WTC11 (cell line): ENCODE measurements around the gene WAC. TPM values are rescaled to one million over a fixed set of nuclear protein-coding genes. Genes with fewer than 3 reads are reported as not detected.
"Not testable (repeated sequence)": the region's sequence is repeated elsewhere in the genome, so short reads cannot be mapped to it uniquely, and the experiment has no call there.

Experiments
- ATAC-seq: fragments of 200-7000 bp; cut with Tn5 transposase; 2 replicates; pipeline ENCODE4 v1.10.0; 2021; ENCODE audit warnings: mild to moderate bottlenecking, moderate library complexity
- CTCF ChIA-PET: fragments of 300-600 bp; sonication (Branson Sonifier 250); formaldehyde crosslinking; loops from one replicate; lab custom pipeline; 2021; ENCODE audit warnings: antibody characterized with exemption; lab: Charles Lee
- POLR2A ChIA-PET: fragments of 350-600 bp; sonication (Branson Sonifier 250); formaldehyde crosslinking; loops from one replicate; lab custom pipeline; 2021; ENCODE audit warnings: antibody characterized with exemption; lab: Charles Lee
- DNase-seq: peaks from one replicate; pipeline ENCODE4 v3.0.0; 2021; ENCODE audit warnings: low spot score
- H3K27ac Mint-ChIP-seq: 2 replicates; pipeline ENCODE4 v1.8.0; 2021; ENCODE audit warnings: mixed read lengths
- H3K27me3 Mint-ChIP-seq: 2 replicates; pipeline ENCODE4 v1.8.0; 2021; ENCODE audit warnings: low read depth, mild to moderate bottlenecking, moderate library complexity, mixed read lengths
- H3K36me3 Mint-ChIP-seq: 2 replicates; pipeline ENCODE4 v1.8.0; 2021; ENCODE audit warnings: mixed read lengths
- H3K4me1 Mint-ChIP-seq: 2 replicates; pipeline ENCODE4 v1.8.0; 2022; ENCODE audit warnings: mixed read lengths
- H3K4me3 Mint-ChIP-seq: 2 replicates; pipeline ENCODE4 v1.8.0; 2021; ENCODE audit warnings: mild to moderate bottlenecking, moderate library complexity, mixed read lengths
- H3K9me3 Mint-ChIP-seq: 2 replicates; pipeline ENCODE4 v1.8.0; 2021; ENCODE audit warnings: mixed read lengths
- AR ChIP-seq: fragments of 250-450 bp; sonication (Bioruptor Pico); IDR thresholded peaks from 2 replicates; pipeline ENCODE4 v1.9.0; 2021; ENCODE audit warnings: mild to moderate bottlenecking
- CBFB ChIP-seq: sonication (generic); formaldehyde crosslinking; IDR thresholded peaks from 2 replicates; pipeline ENCODE4 v1.8.1; 2022; ENCODE audit warnings: mild to moderate bottlenecking, low read depth, missing genetic modification reagents
- ELF4 ChIP-seq: sonication (generic); formaldehyde crosslinking; IDR thresholded peaks from 2 replicates; pipeline ENCODE4 v1.8.1; 2022; ENCODE audit warnings: low read depth, mild to moderate bottlenecking, moderate library complexity, missing genetic modification reagents
- JAZF1 ChIP-seq: fragments of 250-450 bp; sonication (Bioruptor Pico); IDR thresholded peaks from 2 replicates; pipeline ENCODE4 v1.9.0; 2021; ENCODE audit warnings: moderate library complexity, mild to moderate bottlenecking, inconsistent platforms
- JUN ChIP-seq: sonication (generic); formaldehyde crosslinking; IDR thresholded peaks from 2 replicates; pipeline ENCODE4 v1.8.0; 2023; ENCODE audit warnings: mild to moderate bottlenecking, missing genetic modification reagents
- KAT7 ChIP-seq: sonication (generic); formaldehyde crosslinking; IDR thresholded peaks from 2 replicates; pipeline ENCODE4 v1.8.1; 2023; ENCODE audit warnings: missing genetic modification reagents, mild to moderate bottlenecking, borderline replicate concordance
- MXD4 ChIP-seq: fragments of 250-450 bp; sonication (Bioruptor Pico); IDR thresholded peaks from 2 replicates; pipeline ENCODE4 v1.8.0; 2021; ENCODE audit warnings: mild to moderate bottlenecking, moderate library complexity, borderline replicate concordance
- PRRX2 ChIP-seq: fragments of 250-450 bp; sonication (Bioruptor Pico); IDR thresholded peaks from 2 replicates; pipeline ENCODE4 v1.8.0; 2021; ENCODE audit warnings: mild to moderate bottlenecking
- RELA ChIP-seq: sonication (generic); formaldehyde crosslinking; IDR thresholded peaks from 2 replicates; pipeline ENCODE4 v1.8.1; 2022; ENCODE audit warnings: missing genetic modification reagents, mild to moderate bottlenecking, borderline replicate concordance
- SP1 ChIP-seq: sonication (generic); formaldehyde crosslinking; conservative IDR thresholded peaks from 2 replicates; pipeline ENCODE4 v1.8.1; 2022; ENCODE audit warnings: missing genetic modification reagents
- TCF7 ChIP-seq: sonication (generic); formaldehyde crosslinking; IDR thresholded peaks from 2 replicates; pipeline ENCODE4 v1.8.0; 2022; ENCODE audit warnings: mild to moderate bottlenecking, low read depth, missing genetic modification reagents, moderate library complexity
- TEAD1 ChIP-seq: sonication (generic); formaldehyde crosslinking; IDR thresholded peaks from 2 replicates; pipeline ENCODE4 v1.8.0; 2022; ENCODE audit warnings: mild to moderate bottlenecking, missing genetic modification reagents
- TEAD4 ChIP-seq: sonication (generic); formaldehyde crosslinking; IDR thresholded peaks from 2 replicates; pipeline ENCODE4 v1.8.0; 2022; ENCODE audit warnings: mild to moderate bottlenecking, missing genetic modification reagents
- ZNF423 ChIP-seq: fragments of 250-450 bp; sonication (Bioruptor Pico); IDR thresholded peaks from 2 replicates; pipeline ENCODE4 v2.1.2; 2022; ENCODE audit warnings: mild to moderate bottlenecking, moderate library complexity
- total RNA-seq: library from RNA; stranded (reverse); gene quantifications from 3 replicates; pipeline ENCODE4 v1.2.3, GENCODE V29; 2021
- TF ChIP-seq, protein P1 (sequence below): sonication (generic); formaldehyde crosslinking; IDR thresholded peaks from 2 replicates; pipeline ENCODE4 v1.8.1; 2023; ENCODE audit warnings: mild to moderate bottlenecking, missing genetic modification reagents, moderate library complexity
- TF ChIP-seq, protein P2 (sequence below): sonication (generic); formaldehyde crosslinking; IDR thresholded peaks from 2 replicates; pipeline ENCODE4 v1.8.0; 2022; ENCODE audit warnings: mild to moderate bottlenecking, missing genetic modification reagents
- TF ChIP-seq, protein P3 (sequence below): sonication (generic); formaldehyde crosslinking; IDR thresholded peaks from 2 replicates; pipeline ENCODE4 v1.8.0; 2023; ENCODE audit warnings: missing genetic modification reagents
- TF ChIP-seq, protein P4 (sequence below): sonication (generic); formaldehyde crosslinking; IDR thresholded peaks from 2 replicates; pipeline ENCODE4 v1.8.1; 2023; ENCODE audit warnings: mild to moderate bottlenecking, moderate library complexity, missing genetic modification reagents

Gene WAC
- total RNA-seq, 1 experiment from 2014 or later: 108 TPM

DNA sequence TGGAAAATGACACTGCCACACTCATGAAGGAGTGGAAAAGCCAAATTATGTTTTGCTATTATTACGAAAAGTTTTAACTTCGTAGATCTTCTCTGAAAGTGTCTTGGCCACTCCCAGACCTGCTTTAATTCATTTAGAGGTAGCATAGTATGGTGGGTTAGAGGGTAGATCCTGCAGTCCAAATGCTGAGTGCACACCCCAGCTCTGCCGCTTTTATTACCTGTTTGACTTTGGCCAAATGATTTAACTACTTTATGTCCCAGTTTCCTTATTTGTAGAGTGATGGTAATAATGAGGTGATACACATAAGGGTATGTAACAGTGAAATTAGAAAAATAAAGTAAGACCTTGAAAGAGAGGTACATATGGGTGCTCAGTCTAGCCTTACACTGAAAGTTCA lies 23.6 kb upstream of the WAC start (continued):
- TF ChIP-seq JUN (no peak), PRRX2 (CRISPR knock-in tag) (no peak), ELF4 (CRISPR knock-in tag) (no peak)

DNA sequence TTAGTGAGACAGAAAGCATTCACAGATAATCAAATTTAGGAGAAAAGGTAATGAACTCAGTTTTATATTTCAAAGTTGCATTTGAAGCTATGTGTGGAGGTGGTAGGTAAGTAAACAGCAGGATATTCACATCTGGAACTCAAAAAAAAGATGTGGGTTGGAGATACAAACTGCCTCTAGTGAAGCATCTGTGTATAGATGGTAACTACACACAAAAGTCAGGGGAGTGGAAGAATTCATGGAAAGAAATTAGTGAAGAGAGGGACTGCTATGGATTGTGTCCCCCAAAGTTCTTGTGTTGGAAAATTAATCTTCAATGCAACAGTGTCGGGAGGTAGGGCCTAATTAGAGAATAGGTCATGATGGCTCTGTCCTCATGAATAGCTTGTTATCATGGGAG lies 18.3 kb upstream of the WAC start:
- CTCF ChIA-PET: no interaction called here
- peaks cover 13% of the 10 kb centered on the region for H3K4me1 Mint-ChIP-seq
- no peak overlapping the region for H3K4me3 Mint-ChIP-seq

DNA sequence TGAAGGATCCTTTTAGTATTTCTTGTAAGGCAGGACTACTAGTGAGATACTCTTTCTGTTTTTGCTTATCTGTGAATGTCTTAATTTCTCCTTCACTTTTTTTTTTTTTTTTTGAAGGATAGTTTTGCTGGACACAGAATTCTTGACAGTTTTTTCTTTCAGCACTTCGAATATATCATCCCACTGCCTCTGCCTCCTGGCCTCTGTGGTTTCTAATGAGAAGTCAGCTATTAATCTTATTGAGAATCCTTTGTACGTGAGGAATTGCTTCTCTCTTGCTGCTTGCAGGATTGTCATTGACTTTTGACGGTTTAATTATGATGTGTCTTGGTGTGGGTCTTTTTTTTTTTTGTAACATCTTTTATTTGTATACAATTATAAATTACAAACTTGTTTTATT lies 12.6 kb upstream of the WAC start:
- no peak overlapping the region for H3K27ac Mint-ChIP-seq
- no peak for ATAC-seq

More for the DNA sequence above, 18.3 kb upstream of the WAC start:
- peaks cover 20% of the 10 kb centered on the region for H3K27me3 Mint-ChIP-seq
- no peak for DNase-seq
- no peaks in the 10 kb centered on the region for H3K36me3 Mint-ChIP-seq
- POLR2A ChIA-PET: no interaction called here
- H3K27ac Mint-ChIP-seq: no peak overlapping the region
- no peak for ATAC-seq
- no peaks in the 10 kb centered on the region for H3K9me3 Mint-ChIP-seq
- TF ChIP-seq KAT7 (CRISPR knock-in tag) (no peak), MXD4 (CRISPR knock-in tag) (no peak), TEAD1 (no peak), CBFB (CRISPR knock-in tag) (no peak), RELA (CRISPR knock-in tag) (no peak), TEAD4 (CRISPR knock-in tag) (no peak), AR (CRISPR knock-in tag) (no peak)

GRCh38 chr10:28520828-28521227 lies 12.1 kb upstream of the WAC start:
- H3K27ac Mint-ChIP-seq: not testable (repeated sequence)
- CTCF ChIA-PET: interaction anchor here (0.7 kb wide), 1 partner anchor 85 kb away, joined by 3 read pairs; no protein-coding TSS in a partner anchor

More for the DNA sequence above, 12.6 kb upstream of the WAC start:
- Mint-ChIP-seq H3K36me3 (peaks cover 23% of the 10 kb centered on the region), H3K27me3 (peaks cover 32% of the 10 kb centered on the region), H3K9me3 (peaks cover 22% of the 10 kb centered on the region)
- DNase-seq: no peak
- POLR2A ChIA-PET: no interaction called here
- TF ChIP-seq KAT7 (CRISPR knock-in tag): no peak
- TF ChIP-seq ELF4 (CRISPR knock-in tag): no peak
- TF ChIP-seq, protein P1, sequence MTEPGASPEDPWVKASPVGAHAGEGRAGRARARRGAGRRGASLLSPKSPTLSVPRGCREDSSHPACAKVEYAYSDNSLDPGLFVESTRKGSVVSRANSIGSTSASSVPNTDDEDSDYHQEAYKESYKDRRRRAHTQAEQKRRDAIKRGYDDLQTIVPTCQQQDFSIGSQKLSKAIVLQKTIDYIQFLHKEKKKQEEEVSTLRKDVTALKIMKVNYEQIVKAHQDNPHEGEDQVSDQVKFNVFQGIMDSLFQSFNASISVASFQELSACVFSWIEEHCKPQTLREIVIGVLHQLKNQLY (CRISPR knock-in tag): no peak
- no peak for TF ChIP-seq TCF7 (CRISPR knock-in tag)
- TF ChIP-seq, protein P2, sequence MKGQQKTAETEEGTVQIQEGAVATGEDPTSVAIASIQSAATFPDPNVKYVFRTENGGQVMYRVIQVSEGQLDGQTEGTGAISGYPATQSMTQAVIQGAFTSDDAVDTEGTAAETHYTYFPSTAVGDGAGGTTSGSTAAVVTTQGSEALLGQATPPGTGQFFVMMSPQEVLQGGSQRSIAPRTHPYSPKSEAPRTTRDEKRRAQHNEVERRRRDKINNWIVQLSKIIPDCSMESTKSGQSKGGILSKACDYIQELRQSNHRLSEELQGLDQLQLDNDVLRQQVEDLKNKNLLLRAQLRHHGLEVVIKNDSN (CRISPR knock-in tag): no peak
- no peak for TF ChIP-seq JAZF1 (CRISPR knock-in tag)
- TF ChIP-seq JUN: no peak
- TF ChIP-seq SP1: no peak
- TF ChIP-seq, protein P3, sequence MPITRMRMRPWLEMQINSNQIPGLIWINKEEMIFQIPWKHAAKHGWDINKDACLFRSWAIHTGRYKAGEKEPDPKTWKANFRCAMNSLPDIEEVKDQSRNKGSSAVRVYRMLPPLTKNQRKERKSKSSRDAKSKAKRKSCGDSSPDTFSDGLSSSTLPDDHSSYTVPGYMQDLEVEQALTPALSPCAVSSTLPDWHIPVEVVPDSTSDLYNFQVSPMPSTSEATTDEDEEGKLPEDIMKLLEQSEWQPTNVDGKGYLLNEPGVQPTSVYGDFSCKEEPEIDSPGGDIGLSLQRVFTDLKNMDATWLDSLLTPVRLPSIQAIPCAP: no peak
- TF ChIP-seq, protein P4, sequence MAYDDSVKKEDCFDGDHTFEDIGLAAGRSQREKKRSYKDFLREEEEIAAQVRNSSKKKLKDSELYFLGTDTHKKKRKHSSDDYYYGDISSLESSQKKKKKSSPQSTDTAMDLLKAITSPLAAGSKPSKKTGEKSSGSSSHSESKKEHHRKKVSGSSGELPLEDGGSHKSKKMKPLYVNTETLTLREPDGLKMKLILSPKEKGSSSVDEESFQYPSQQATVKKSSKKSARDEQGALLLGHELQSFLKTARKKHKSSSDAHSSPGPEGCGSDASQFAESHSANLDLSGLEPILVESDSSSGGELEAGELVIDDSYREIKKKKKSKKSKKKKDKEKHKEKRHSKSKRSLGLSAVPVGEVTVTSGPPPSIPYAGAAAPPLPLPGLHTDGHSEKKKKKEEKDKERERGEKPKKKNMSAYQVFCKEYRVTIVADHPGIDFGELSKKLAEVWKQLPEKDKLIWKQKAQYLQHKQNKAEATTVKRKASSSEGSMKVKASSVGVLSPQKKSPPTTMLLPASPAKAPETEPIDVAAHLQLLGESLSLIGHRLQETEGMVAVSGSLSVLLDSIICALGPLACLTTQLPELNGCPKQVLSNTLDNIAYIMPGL (CRISPR knock-in tag): no peak
- TF ChIP-seq ZNF423 (CRISPR knock-in tag): no peak
- TF ChIP-seq, all 79 proteins: peak for 0
- Mint-ChIP-seq H3K4me1 (peaks cover 5% of the 10 kb centered on the region), H3K4me3 (no peak overlapping the region)
- CTCF ChIA-PET: interaction anchor here (0.7 kb wide), 1 partner anchor 84 kb away, joined by 3 read pairs; no protein-coding TSS in a partner anchor

DNA sequence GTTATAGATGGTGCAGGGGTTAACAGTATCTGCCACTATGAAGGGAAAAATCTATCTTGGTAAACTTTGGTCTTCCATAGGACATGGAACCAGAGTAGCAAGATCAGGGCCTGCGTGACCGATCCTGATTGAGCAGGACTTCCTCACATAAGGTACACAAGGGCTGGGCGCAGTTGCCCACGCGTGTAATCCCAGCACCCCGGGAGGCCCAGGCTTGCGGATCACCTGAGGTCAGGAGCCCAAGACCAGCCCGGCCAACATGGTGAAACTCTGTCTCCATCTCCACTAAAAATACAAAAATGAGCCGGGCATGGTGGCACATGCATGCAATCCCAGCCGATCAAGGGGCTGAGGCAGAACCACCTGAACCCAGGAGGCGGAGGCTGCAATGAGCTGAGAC lies 11.0 kb upstream of the WAC start:
- Mint-ChIP-seq H3K36me3 (peaks cover 23% of the 10 kb centered on the region), H3K9me3 (peaks cover 22% of the 10 kb centered on the region), H3K27me3 (peaks cover 32% of the 10 kb centered on the region)
- DNase-seq, POLR2A ChIA-PET, H3K27ac Mint-ChIP-seq, ATAC-seq, H3K4me3 Mint-ChIP-seq, CTCF ChIA-PET, H3K4me1 Mint-ChIP-seq: not testable (repeated sequence)

More at GRCh38 chr10:28520828-28521227, 12.1 kb upstream of the WAC start:
- H3K4me1 Mint-ChIP-seq, ATAC-seq, POLR2A ChIA-PET, DNase-seq, H3K4me3 Mint-ChIP-seq: not testable (repeated sequence)
- Mint-ChIP-seq H3K9me3 (peaks cover 22% of the 10 kb centered on the region), H3K27me3 (peaks cover 32% of the 10 kb centered on the region), H3K36me3 (peaks cover 23% of the 10 kb centered on the region)
